Measurements from ENCODE around the gene NLRP11.
"Not testable (repeated sequence)": the region's sequence is repeated elsewhere in the genome, so short reads cannot be mapped to it uniquely, and the experiment has no call there.

Gene NLRP11

GRCh38 chr19:55781112-55781511 is 50.7 kb downstream of the NLRP11 start:
- no peak overlapping the region for H3K4me3 ChIP-seq (ENCODE audit: low read depth, low read length)

GRCh38 chr19:55778331-55778730 is 53.5 kb downstream of the NLRP11 start:
- H3K4me3 ChIP-seq (ENCODE audit: low read depth, low read length) = no peak overlapping the region

- no peak overlapping the region for H3K4me3 ChIP-seq (ENCODE audit: low read depth, low read length)
Measured at GRCh38 chr19:55777528-55777927, 54.3 kb downstream of the NLRP11 start.

GRCh38 chr19:55769632-55770031 is 62.2 kb downstream of the NLRP11 start:
- H3K4me3 ChIP-seq (ENCODE audit: low read depth, low read length) = not testable (repeated sequence)

- H3K4me3 ChIP-seq (ENCODE audit: low read depth, low read length) = not testable (repeated sequence)
Measured at GRCh38 chr19:55768818-55769217, 63.0 kb downstream of the NLRP11 start, which contains the start of gene RFPL4AL1. Gene RFPL4AL1 (plus strand): TSS chr19:55769118. CDS start chr19:55771805, 2,687 bp downstream.

GRCh38 chr19:55766466-55766865 is 65.3 kb downstream of the NLRP11 start:
- H3K4me3 ChIP-seq (ENCODE audit: low read depth, low read length) = no peak overlapping the region

GRCh38 chr19:55758797-55759196 is 73.0 kb downstream of the NLRP11 start, which contains the start of gene RFPL4A:
Gene RFPL4A (plus strand): TSS chr19:55759097. CDS start chr19:55761801, 2,704 bp downstream.
- H3K4me3 ChIP-seq (ENCODE audit: low read depth, low read length) = not testable (repeated sequence)

- not testable (repeated sequence) for H3K4me3 ChIP-seq (ENCODE audit: low read depth, low read length)
Measured at GRCh38 chr19:55756808-55757207, 75.0 kb downstream of the NLRP11 start.

- H3K4me3 ChIP-seq (ENCODE audit: low read depth, low read length) = no peak overlapping the region
Measured at GRCh38 chr19:55753401-55753800, 78.4 kb downstream of the NLRP11 start.

GRCh38 chr19:55750715-55751114 is 81.1 kb downstream of the NLRP11 start:
- H3K4me3 ChIP-seq (ENCODE audit: low read depth, low read length) = no peak overlapping the region

- H3K4me3 ChIP-seq (ENCODE audit: low read depth, low read length) = no peak within 1 kb of the TSS
Measured at GRCh38 chr19:55738302-55738701, 93.5 kb downstream of the NLRP11 start, which contains the start of gene NLRP9. Gene NLRP9 (minus strand): TSS chr19:55738402. CDS start chr19:55738374, 28 bp downstream.

Data from iPS-11a (cell line).